GM12878 (cell line): ENCODE results near the gene ESR1. TPM values are rescaled to one million over a fixed set of nuclear protein-coding genes. Genes with fewer than 3 reads are reported as not detected.
"Not testable (repeated sequence)": the region's sequence is repeated elsewhere in the genome, so short reads cannot be mapped to it uniquely, and the experiment has no call there.

ENCODE experiments used
- ATAC-seq: fragments of 200-7000 bp; cut with Tn5 transposase; 3 replicates; pipeline ENCODE4 v1.9.1; 2020; ENCODE audit warnings: mild to moderate bottlenecking, moderate library complexity
- BruUV-seq: library from RNA; stranded (reverse); fragments of 400-500 nt; replicated peaks from 2 replicates; lab custom pipeline; 2021; lab: Mats Ljungman, UMichigan
- CTCF ChIA-PET: fragments of 300-600 bp; sonication (Branson Sonifier 250); formaldehyde crosslinking; extraction: SDS; loops from one replicate; lab custom pipeline; 2021; ENCODE audit warnings: inconsistent platforms; lab: Yijun Ruan, JAX
- POLR2A ChIA-PET: fragments of 350-600 bp; formaldehyde crosslinking; extraction: SDS; loops from one replicate; lab custom pipeline; 2021; ENCODE audit warnings: inconsistent platforms; lab: Charles Lee
- RAD21 ChIA-PET: fragments of 300-600 bp; sonication (Branson Sonifier 250); formaldehyde crosslinking; loops from one replicate; lab custom pipeline; 2023; ENCODE audit warnings: antibody characterized with exemption; ENCODE audit not compliant: unreplicated experiment; lab: Charles Lee
- SMC1A ChIA-PET: fragments of 300-600 bp; sonication (Branson Sonifier 250); formaldehyde crosslinking; loops from one replicate; lab custom pipeline; 2023; ENCODE audit not compliant: unreplicated experiment, uncharacterized antibody; lab: Charles Lee
- DNase-seq: peaks from one replicate; pipeline ENCODE4 v3.0.0-alpha.2; 2011; ENCODE audit warnings: low read depth, low spot score
- FAIRE-seq: peaks from 3 replicates; lab custom pipeline; 2011; peaks lifted over from hg19 to GRCh38; lab: Jason Lieb, UNC
- H2AFZ ChIP-seq: 2 replicates; pipeline ENCODE4 v1.6.0; 2011; ENCODE audit warnings: low read depth, low read length, control low read depth; ENCODE audit not compliant: control insufficient read depth
- H3K27ac ChIP-seq: 2 replicates; pipeline ENCODE4 v1.5.1; 2011; ENCODE audit warnings: control low read depth; ENCODE audit not compliant: control insufficient read depth, insufficient read depth
- H3K27me3 ChIP-seq, 2 experiments: replicated peaks in 1 of 2; 2 replicates each; pipeline versions ENCODE4 v1.6.0 to v1.6.1; 2011; ENCODE audit warnings: low read length in 1 of 2; ENCODE audit not compliant: control insufficient read depth in 2 of 2, insufficient read depth in 2 of 2
- H3K36me3 ChIP-seq, 2 experiments: 2 replicates each; pipeline ENCODE4 v1.5.1; 2011; ENCODE audit warnings: low read length in 1 of 2; ENCODE audit not compliant: control insufficient read depth in 2 of 2, insufficient read depth in 2 of 2
- H3K4me1 ChIP-seq: 2 replicates; pipeline ENCODE4 v1.6.1; 2011; ENCODE audit warnings: mild to moderate bottlenecking, low read length, moderate library complexity, mixed read lengths; ENCODE audit not compliant: control insufficient read depth, insufficient read depth
- H3K4me2 ChIP-seq: 2 replicates; pipeline ENCODE4 v1.6.0; 2011; ENCODE audit warnings: control low read depth; ENCODE audit not compliant: control insufficient read depth, insufficient read depth
- H3K4me3 ChIP-seq: fragments of 200-600 bp; sonication (generic); 2 replicates; pipeline ENCODE4 v1.5.1; 2016
- H3K79me2 ChIP-seq: 2 replicates; pipeline ENCODE4 v1.6.0; 2011; ENCODE audit warnings: low read length; ENCODE audit not compliant: control insufficient read depth, insufficient read depth
- H3K9ac ChIP-seq: 2 replicates; pipeline ENCODE4 v1.8.0; 2011; ENCODE audit warnings: low read length, control low read depth, mixed read lengths; ENCODE audit not compliant: control insufficient read depth, insufficient read depth
- H3K9me3 ChIP-seq: replicated peaks from 3 replicates; pipeline ENCODE4 v1.5.1; 2011; ENCODE audit warnings: mild to moderate bottlenecking, low read length; ENCODE audit not compliant: control insufficient read depth, insufficient read depth
- H4K20me1 ChIP-seq: 2 replicates; pipeline ENCODE4 v1.6.0; 2011; ENCODE audit not compliant: control insufficient read depth, insufficient read depth
- ELK1 ChIP-seq: IDR thresholded peaks from 2 replicates; pipeline ENCODE4 v1.6.1; 2012; ENCODE audit warnings: low read depth, low read length, improper control_type of control experiment
- IRF4 ChIP-seq: IDR thresholded peaks from 2 replicates; pipeline ENCODE4 v1.6.1; 2011; ENCODE audit warnings: low read depth, low read length
- NFYA ChIP-seq: IDR thresholded peaks from 2 replicates; pipeline ENCODE4 v1.6.1; 2011; ENCODE audit warnings: low read depth, mild to moderate bottlenecking, low read length, improper control_type of control experiment, borderline replicate concordance
- PML ChIP-seq: IDR thresholded peaks from 2 replicates; pipeline ENCODE4 v1.6.1; 2012; ENCODE audit warnings: low read length, inconsistent platforms
- POLR2A ChIP-seq: IDR thresholded peaks from 2 replicates; pipeline ENCODE4 v1.6.1; 2011; ENCODE audit warnings: low read depth, mild to moderate bottlenecking, low read length
- POLR2AphosphoS2 ChIP-seq: IDR thresholded peaks from 2 replicates; pipeline ENCODE4 v1.6.1; 2011; ENCODE audit warnings: low read depth, mild to moderate bottlenecking, low read length, improper control_type of control experiment, moderate library complexity
- SMAD1 ChIP-seq: fragments of 450-650 bp; IDR thresholded peaks from 2 replicates; pipeline ENCODE4 v1.6.1; 2018; ENCODE audit warnings: mild to moderate bottlenecking, low read depth; ENCODE audit not compliant: partially characterized antibody
- SMAD5 ChIP-seq: IDR thresholded peaks from 2 replicates; pipeline ENCODE4 v1.6.1; 2016; ENCODE audit warnings: antibody characterized with exemption, low read depth
- ZBED1 ChIP-seq: IDR thresholded peaks from 2 replicates; pipeline ENCODE4 v1.6.1; 2016; ENCODE audit warnings: borderline replicate concordance
- ZBTB33 ChIP-seq: fragments of 450-650 bp; IDR thresholded peaks from 2 replicates; pipeline ENCODE4 v1.6.1; 2017; ENCODE audit warnings: mild to moderate bottlenecking
- WGBS: methylation state at CpG from one replicate; pipeline ENCODE4 v1.1.6; 2016; ENCODE audit warnings: low lambda C conversion rate; ENCODE audit not compliant: insufficient replicate concordance, insufficient coverage; ENCODE audit errors: missing lambda C conversion rate; 5-methylcytosine and 5-hydroxymethylcytosine counted together
- in situ Hi-C: fragments of 300-500 bp; cut with MboI; formaldehyde crosslinking; loops from 9 replicates; pipeline ENCODE4 v1.14.3; 2018; ENCODE audit warnings: mixed read lengths
- intact Hi-C: fragments of 100-400 bp; cut with micrococcal nuclease; formaldehyde crosslinking; loops from one replicate; pipeline ENCODE4 v1.14.2; 2022; ENCODE audit not compliant: unreplicated experiment
- polyA plus RNA-seq, 11 experiments: library from polyadenylated mRNA; depleted of rRNA in 4 of 11; unstranded in 6 of 11; stranded (reverse) in 5 of 11; fragments of >200 nt; fragmentation: Nextera tagmentation in 4 of 11; fragmentation: Illumina TruSeq in 1 of 11; extraction: Ambion mirVana in 4 of 11; extraction: Trizol in 1 of 11; gene quantifications; 1 replicate in 1 of 11; 2 replicates in 10 of 11; pipeline versions ENCODE4 v1.2.1 to v1.2.3, GENCODE V29; 2011 to 2016; ENCODE audit warnings: inconsistent platforms in 2 of 11, missing spikeins in 2 of 11, low read depth in 1 of 11
- total RNA-seq, 4 experiments: library from RNA; depleted of rRNA in 3 of 4; stranded (reverse); fragments of >200 nt in 3 of 4; fragmentation: Illumina TruSeq in 1 of 4; extraction: Trizol in 1 of 4; gene quantifications; 2 replicates each; pipeline versions ENCODE4 v1.2.1 to v1.2.3, GENCODE V29; 2013 to 2021

Gene ESR1
- total and polyA plus RNA-seq, 10 of the 15 experiments (the other 5 are each of a cell fraction or from before 2014, with no cell fraction given): 0.03 to 0.51 (median 0.21) TPM; not detected in 4

- TF ChIP-seq SMAD5 (no peak), NFYA (no peak), ELK1 (no peak)
Measured at GRCh38 chr6:152136449-152136825, 329.0 kb downstream of the ESR1 start (continued).

- H3K4me3 ChIP-seq, H3K9me3 ChIP-seq, CTCF ChIA-PET, POLR2A ChIA-PET, H3K9ac ChIP-seq, intact Hi-C loops, H3K27ac ChIP-seq, BruUV-seq, H3K36me3 ChIP-seq, H3K4me2 ChIP-seq, ATAC-seq, H4K20me1 ChIP-seq, H3K27me3 ChIP-seq, H3K79me2 ChIP-seq, H2AFZ ChIP-seq, DNase-seq, RAD21 ChIA-PET, FAIRE-seq, in situ Hi-C loops, H3K4me1 ChIP-seq: not testable (repeated sequence)
- 100% methylated on average over 6 of the region's 6 CpGs for WGBS
- SMC1A ChIA-PET: interaction anchor here (0.6 to 0.8 kb wide), 3 partner anchors 13 to 448 kb away, joined by 3 read pairs; no protein-coding TSS in a partner anchor
Measured at GRCh38 chr6:152138344-152138743, 330.9 kb downstream of the ESR1 start.

GRCh38 chr6:152142105-152142504, 334.6 kb downstream of the ESR1 start:
- Histone ChIP-seq H3K4me2 (no peak overlapping the region), H3K79me2 (no peaks in the 10 kb centered on the region), H3K9me3 (no peaks in the 10 kb centered on the region), H3K36me3 (no peaks in the 10 kb centered on the region; a peak in 2 of 4 replicates), H3K27me3 (no peaks in the 10 kb centered on the region), H3K9ac (no peak overlapping the region), H3K27ac (no peak overlapping the region), H3K4me3 (no peak overlapping the region), H2AFZ (no peak overlapping the region), H4K20me1 (no peaks in the 10 kb centered on the region), H3K4me1 (no peaks in the 10 kb centered on the region)
- ATAC-seq (no peak), DNase-seq (no peak), FAIRE-seq (no peak)
- ChIA-PET POLR2A (no interaction called here), RAD21 (no interaction called here), SMC1A (interaction anchor here (1.4 to 2.1 kb wide), 3 partner anchors 11 to 43 kb away, joined by 3 to 7 read pairs (median 3); no protein-coding TSS in a partner anchor), CTCF (no interaction called here)
- WGBS: 77% methylated on average over 5 of the region's 5 CpGs
- no TSS peak for BruUV-seq
- in situ Hi-C loops (no loop called here), intact Hi-C loops (no loop called here)
- TF ChIP-seq SMAD1 (no peak), ZBED1 (no peak), POLR2AphosphoS2 (no peak), POLR2A (no peak), IRF4 (no peak), PML (no peak), ZBTB33 (no peak)
- TF ChIP-seq, all 136 proteins: peak for 0
